Ishikawa (cell line): ENCODE results near the gene NAT8L.

Source experiments
- CEBPB ChIP-seq: IDR thresholded peaks from 2 replicates; pipeline ENCODE4 v1.6.1; 2012
- CREB1 ChIP-seq: IDR thresholded peaks from 2 replicates; pipeline ENCODE4 v1.6.1; 2012; ENCODE audit warnings: low read depth
- EGR1 ChIP-seq: IDR thresholded peaks from 2 replicates; pipeline ENCODE4 v1.6.1; 2012
- EP300 ChIP-seq: IDR thresholded peaks from 2 replicates; pipeline ENCODE4 v1.6.1; 2012; ENCODE audit warnings: borderline replicate concordance
- FOXM1 ChIP-seq: IDR thresholded peaks from 2 replicates; pipeline ENCODE4 v1.6.1; 2012; ENCODE audit warnings: low read depth, borderline replicate concordance
- NFIC ChIP-seq: IDR thresholded peaks from 2 replicates; pipeline ENCODE4 v1.6.1; 2012
- RAD21 ChIP-seq: IDR thresholded peaks from 2 replicates; pipeline ENCODE4 v1.6.1; 2012; ENCODE audit warnings: low read depth
- TAF1 ChIP-seq: IDR thresholded peaks from 2 replicates; pipeline ENCODE4 v1.6.1; 2012; ENCODE audit warnings: low read depth, mild to moderate bottlenecking
- TCF12 ChIP-seq: IDR thresholded peaks from 2 replicates; pipeline ENCODE4 v1.6.1; 2012; ENCODE audit warnings: low read depth
- TEAD4 ChIP-seq: IDR thresholded peaks from 2 replicates; pipeline ENCODE4 v1.6.1; 2012
- USF1 ChIP-seq: IDR thresholded peaks from 2 replicates; pipeline ENCODE4 v1.6.1; 2012
- YY1 ChIP-seq: IDR thresholded peaks from 2 replicates; pipeline ENCODE4 v1.6.1; 2012; ENCODE audit warnings: low read depth
- ZBTB7A ChIP-seq: IDR thresholded peaks from 2 replicates; pipeline ENCODE4 v1.6.1; 2012; ENCODE audit warnings: low read depth
- TF ChIP-seq, protein P1 (sequence below): IDR thresholded peaks from 2 replicates; pipeline ENCODE4 v1.6.1; 2012; ENCODE audit warnings: low read depth, mild to moderate bottlenecking
- TF ChIP-seq, protein P2 (sequence below): IDR thresholded peaks from 2 replicates; pipeline ENCODE4 v1.6.1; 2012

Gene NAT8L

DNA sequence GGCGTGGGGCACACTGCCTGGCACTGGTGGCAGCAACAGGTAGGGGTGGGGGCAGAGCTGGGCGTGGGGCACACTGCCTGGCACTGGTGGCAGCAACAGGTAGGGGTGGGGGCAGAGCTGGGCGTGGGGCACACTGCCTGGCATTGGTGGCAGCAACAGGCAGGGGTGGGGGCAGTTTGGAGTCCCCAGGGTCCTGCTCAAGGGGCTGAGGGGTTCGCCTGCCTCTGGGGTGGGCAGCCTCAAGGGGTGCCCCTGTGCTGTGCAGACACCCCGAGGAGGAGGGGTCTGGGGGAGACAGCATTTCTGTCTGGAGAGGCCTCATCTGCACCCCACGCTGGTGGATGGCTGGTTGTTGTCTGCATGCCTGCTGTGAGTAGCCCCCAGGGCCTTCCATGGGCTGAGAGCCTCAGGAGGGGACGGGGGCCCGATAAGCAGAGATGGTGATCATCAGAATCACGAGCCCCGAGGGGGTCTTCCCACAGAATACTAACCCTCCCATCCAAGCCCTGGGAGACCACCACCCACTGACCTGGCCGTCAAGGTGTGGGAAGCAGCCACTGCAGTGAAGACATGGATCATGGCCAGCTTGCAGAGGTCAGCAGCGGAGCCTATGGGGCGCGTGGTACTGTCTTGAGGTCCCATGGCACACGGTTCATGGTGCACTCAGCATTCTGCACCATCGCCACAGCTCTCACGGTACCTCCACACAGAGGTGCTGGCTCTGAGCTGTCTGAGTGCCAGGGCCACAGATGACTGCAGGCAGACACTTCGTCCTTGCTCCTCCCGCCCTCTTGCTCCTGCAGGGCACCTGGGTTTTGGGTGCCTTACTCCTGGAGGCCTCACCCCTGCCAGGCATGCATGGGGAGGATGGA is 21.5 kb downstream of the NAT8L start:
- no peak for TF ChIP-seq TAF1
- TF ChIP-seq, protein P1, sequence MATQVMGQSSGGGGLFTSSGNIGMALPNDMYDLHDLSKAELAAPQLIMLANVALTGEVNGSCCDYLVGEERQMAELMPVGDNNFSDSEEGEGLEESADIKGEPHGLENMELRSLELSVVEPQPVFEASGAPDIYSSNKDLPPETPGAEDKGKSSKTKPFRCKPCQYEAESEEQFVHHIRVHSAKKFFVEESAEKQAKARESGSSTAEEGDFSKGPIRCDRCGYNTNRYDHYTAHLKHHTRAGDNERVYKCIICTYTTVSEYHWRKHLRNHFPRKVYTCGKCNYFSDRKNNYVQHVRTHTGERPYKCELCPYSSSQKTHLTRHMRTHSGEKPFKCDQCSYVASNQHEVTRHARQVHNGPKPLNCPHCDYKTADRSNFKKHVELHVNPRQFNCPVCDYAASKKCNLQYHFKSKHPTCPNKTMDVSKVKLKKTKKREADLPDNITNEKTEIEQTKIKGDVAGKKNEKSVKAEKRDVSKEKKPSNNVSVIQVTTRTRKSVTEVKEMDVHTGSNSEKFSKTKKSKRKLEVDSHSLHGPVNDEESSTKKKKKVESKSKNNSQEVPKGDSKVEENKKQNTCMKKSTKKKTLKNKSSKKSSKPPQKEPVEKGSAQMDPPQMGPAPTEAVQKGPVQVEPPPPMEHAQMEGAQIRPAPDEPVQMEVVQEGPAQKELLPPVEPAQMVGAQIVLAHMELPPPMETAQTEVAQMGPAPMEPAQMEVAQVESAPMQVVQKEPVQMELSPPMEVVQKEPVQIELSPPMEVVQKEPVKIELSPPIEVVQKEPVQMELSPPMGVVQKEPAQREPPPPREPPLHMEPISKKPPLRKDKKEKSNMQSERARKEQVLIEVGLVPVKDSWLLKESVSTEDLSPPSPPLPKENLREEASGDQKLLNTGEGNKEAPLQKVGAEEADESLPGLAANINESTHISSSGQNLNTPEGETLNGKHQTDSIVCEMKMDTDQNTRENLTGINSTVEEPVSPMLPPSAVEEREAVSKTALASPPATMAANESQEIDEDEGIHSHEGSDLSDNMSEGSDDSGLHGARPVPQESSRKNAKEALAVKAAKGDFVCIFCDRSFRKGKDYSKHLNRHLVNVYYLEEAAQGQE = no peak
- TF ChIP-seq EGR1 = no peak
- TF ChIP-seq YY1 = no peak
- no peak for TF ChIP-seq ZBTB7A
- no peak for TF ChIP-seq CEBPB
- TF ChIP-seq EP300 = no peak
- TF ChIP-seq FOXM1 = no peak
- no peak for TF ChIP-seq USF1
- TF ChIP-seq, protein P2, sequence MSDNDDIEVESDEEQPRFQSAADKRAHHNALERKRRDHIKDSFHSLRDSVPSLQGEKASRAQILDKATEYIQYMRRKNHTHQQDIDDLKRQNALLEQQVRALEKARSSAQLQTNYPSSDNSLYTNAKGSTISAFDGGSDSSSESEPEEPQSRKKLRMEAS = no peak
- TF ChIP-seq CREB1 = no peak
- no peak for TF ChIP-seq TEAD4
- no peak for TF ChIP-seq RAD21
- no peak for TF ChIP-seq NFIC
- TF ChIP-seq TCF12 = no peak

- TF ChIP-seq CREB1 (no peak), FOXM1 (no peak), TEAD4 (no peak)
- TF ChIP-seq, protein P2 = no peak
Observed at GRCh38 chr4:2081540-2081939, 22.4 kb downstream of the NAT8L start.

DNA sequence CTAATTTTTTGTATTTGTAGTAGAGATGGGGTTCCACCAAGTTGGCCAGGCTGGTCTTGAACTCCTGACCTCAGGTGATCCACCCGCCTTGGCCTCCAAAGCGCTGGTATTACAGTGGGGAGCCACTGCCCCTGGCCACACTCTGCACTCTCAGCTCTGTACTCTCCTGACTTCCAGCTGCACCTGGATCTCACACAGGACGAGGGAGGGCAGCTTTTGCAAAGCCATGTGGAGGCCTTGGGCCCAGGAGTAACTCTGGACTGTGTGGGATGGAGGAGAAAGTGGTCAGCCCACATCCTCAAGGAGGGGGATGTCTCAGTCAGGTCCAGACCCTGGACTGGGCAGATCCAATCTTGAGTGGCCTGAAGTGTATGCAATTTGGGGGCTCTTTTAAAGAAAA is 23.0 kb downstream of the NAT8L start:
- TF ChIP-seq TAF1 (no peak), RAD21 (no peak), CEBPB (no peak), NFIC (no peak), TEAD4 (no peak), CREB1 (no peak), YY1 (no peak), EGR1 (no peak), USF1 (no peak), EP300 (no peak), TCF12 (no peak), ZBTB7A (no peak)
- TF ChIP-seq, protein P1 = no peak
- TF ChIP-seq, protein P2 = no peak

- TF ChIP-seq CEBPB (no peak), TAF1 (no peak), NFIC (no peak), TEAD4 (no peak), RAD21 (no peak), CREB1 (no peak), FOXM1 (no peak)
- TF ChIP-seq, protein P1 = no peak
- TF ChIP-seq, protein P2 = no peak
Observed at GRCh38 chr4:2082627-2083026, 23.5 kb downstream of the NAT8L start.
